ENCODE data around the gene LRATD1. TPM values are rescaled to one million over a fixed set of nuclear protein-coding genes. Genes with fewer than 3 reads are reported as not detected.

The LRATD1 gene
- total RNA-seq, 1 donor from 2014 or later, result 19.4 TPM

DNA sequence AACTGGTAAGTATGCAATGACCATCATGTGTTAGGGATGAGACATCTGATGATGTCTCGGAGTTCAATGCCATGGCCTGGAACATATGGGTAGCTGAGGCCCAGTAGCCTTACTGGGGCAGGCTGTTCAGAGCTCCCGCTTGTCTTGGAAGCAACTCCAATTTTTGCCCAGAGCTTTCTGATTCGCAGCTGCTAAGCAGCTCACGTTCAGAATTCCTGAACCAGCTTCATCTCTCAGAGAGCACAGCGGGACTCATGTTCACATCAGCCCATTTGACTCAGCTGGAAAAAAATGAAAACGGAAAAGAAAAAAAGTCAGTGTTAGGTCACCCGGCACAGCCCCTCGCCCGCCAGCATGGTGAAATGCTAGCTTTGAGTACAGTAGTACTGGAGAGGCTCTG is 16.8 kb upstream of the LRATD1 start:
- Mint-ChIP-seq H3K4me1 (ENCODE audit: low read depth, unreplicated experiment) (peaks cover 3% of the 10 kb centered on the region), H3K27me3 (ENCODE audit: unreplicated experiment) (no peaks in the 10 kb centered on the region), H3K36me3 (ENCODE audit: unreplicated experiment) (no peaks in the 10 kb centered on the region), H3K9me3 (ENCODE audit: unreplicated experiment) (no peaks in the 10 kb centered on the region), H3K27ac (ENCODE audit: unreplicated experiment) (no peak overlapping the region), H3K4me3 (ENCODE audit: unreplicated experiment) (no peak overlapping the region)
- TF ChIP-seq, protein P1, sequence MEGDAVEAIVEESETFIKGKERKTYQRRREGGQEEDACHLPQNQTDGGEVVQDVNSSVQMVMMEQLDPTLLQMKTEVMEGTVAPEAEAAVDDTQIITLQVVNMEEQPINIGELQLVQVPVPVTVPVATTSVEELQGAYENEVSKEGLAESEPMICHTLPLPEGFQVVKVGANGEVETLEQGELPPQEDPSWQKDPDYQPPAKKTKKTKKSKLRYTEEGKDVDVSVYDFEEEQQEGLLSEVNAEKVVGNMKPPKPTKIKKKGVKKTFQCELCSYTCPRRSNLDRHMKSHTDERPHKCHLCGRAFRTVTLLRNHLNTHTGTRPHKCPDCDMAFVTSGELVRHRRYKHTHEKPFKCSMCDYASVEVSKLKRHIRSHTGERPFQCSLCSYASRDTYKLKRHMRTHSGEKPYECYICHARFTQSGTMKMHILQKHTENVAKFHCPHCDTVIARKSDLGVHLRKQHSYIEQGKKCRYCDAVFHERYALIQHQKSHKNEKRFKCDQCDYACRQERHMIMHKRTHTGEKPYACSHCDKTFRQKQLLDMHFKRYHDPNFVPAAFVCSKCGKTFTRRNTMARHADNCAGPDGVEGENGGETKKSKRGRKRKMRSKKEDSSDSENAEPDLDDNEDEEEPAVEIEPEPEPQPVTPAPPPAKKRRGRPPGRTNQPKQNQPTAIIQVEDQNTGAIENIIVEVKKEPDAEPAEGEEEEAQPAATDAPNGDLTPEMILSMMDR (IDR thresholded peaks at IDR 0.05; ENCODE audit: partially characterized antibody, unreplicated experiment), result no peak
- DNase-seq, result no peak

DNA sequence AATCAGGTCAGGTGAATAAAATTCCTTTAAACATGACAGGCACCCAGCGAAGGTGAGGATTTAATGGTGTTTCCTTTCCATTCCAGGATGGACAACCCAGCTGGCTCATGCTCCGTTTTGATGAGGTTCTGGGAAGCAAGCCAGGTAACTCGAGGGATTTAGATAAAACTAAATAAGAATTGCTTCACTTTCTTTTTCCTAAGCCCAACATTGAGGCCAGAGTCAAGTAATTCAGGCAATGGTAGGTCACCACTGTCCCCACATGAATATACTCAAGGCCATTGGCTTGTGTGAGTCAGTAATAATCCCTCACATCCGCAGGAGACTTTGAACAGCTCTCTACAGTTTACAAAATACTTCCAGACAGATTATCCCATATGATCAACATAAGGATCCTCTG is 16.2 kb upstream of the LRATD1 start:
- no peaks in the 10 kb centered on the region for H3K36me3 Mint-ChIP-seq (ENCODE audit: unreplicated experiment)
- no peaks in the 10 kb centered on the region for H3K9me3 Mint-ChIP-seq (ENCODE audit: unreplicated experiment)
- H3K27me3 Mint-ChIP-seq (ENCODE audit: unreplicated experiment), result no peaks in the 10 kb centered on the region
- H3K4me3 Mint-ChIP-seq (ENCODE audit: unreplicated experiment), result no peak overlapping the region
- H3K4me1 Mint-ChIP-seq (ENCODE audit: low read depth, unreplicated experiment), result peaks cover 3% of the 10 kb centered on the region
- no peak overlapping the region for H3K27ac Mint-ChIP-seq (ENCODE audit: unreplicated experiment)
- no peak for DNase-seq
- TF ChIP-seq, protein P1 (IDR thresholded peaks at IDR 0.05; ENCODE audit: partially characterized antibody, unreplicated experiment), result no peak

DNA sequence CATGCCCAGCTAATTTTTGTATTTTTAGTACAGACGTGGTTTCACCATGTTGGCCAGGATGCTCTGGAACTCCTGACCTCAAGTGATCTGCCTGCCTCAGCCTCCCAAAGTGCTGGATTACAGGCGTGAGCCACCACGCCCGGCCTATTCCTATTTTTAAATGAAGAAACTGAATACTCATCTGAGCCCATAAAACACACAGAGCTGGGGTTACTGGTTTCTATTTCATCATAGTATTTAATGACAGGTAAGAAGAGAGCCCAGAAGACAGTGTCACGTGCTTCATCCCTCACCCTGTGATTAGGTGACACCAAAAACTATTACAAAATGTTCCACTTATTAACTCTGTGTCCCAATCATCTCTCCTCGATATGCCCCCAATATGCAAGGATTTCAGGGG is 15.6 kb upstream of the LRATD1 start:
- no peak for DNase-seq
- peaks cover 3% of the 10 kb centered on the region for H3K4me1 Mint-ChIP-seq (ENCODE audit: low read depth, unreplicated experiment)
- H3K36me3 Mint-ChIP-seq (ENCODE audit: unreplicated experiment), result no peaks in the 10 kb centered on the region
- no peak overlapping the region for H3K27ac Mint-ChIP-seq (ENCODE audit: unreplicated experiment)
- H3K4me3 Mint-ChIP-seq (ENCODE audit: unreplicated experiment), result no peak overlapping the region
- TF ChIP-seq, protein P1 (IDR thresholded peaks at IDR 0.05; ENCODE audit: partially characterized antibody, unreplicated experiment), result no peak
- H3K27me3 Mint-ChIP-seq (ENCODE audit: unreplicated experiment), result no peaks in the 10 kb centered on the region
- H3K9me3 Mint-ChIP-seq (ENCODE audit: unreplicated experiment), result no peaks in the 10 kb centered on the region

DNA sequence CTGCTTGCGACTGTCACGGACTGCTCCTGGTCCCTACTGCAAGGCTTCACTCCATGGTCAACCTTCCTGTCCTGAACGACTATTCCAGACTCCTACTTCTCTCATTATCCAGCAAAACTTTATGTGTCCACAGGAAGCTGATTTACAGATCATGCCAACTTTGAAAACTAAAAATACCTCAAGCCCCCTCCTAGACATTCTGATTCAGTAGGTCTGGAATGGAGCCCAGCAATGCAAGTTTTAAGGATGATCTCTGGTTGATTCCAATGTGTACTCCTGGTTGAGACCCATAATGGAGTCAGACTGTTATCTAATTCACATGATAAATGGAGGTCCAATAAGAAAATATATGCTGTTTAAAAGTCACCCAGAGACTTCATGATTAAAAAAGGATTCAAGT is 13.1 kb upstream of the LRATD1 start:
- Mint-ChIP-seq H3K4me3 (ENCODE audit: unreplicated experiment) (no peak overlapping the region), H3K27me3 (ENCODE audit: unreplicated experiment) (no peaks in the 10 kb centered on the region), H3K27ac (ENCODE audit: unreplicated experiment) (no peak overlapping the region), H3K9me3 (ENCODE audit: unreplicated experiment) (no peaks in the 10 kb centered on the region), H3K36me3 (ENCODE audit: unreplicated experiment) (no peaks in the 10 kb centered on the region), H3K4me1 (ENCODE audit: low read depth, unreplicated experiment) (no peaks in the 10 kb centered on the region)
- DNase-seq, result no peak
- TF ChIP-seq, protein P1 (IDR thresholded peaks at IDR 0.05; ENCODE audit: partially characterized antibody, unreplicated experiment), result no peak

DNA sequence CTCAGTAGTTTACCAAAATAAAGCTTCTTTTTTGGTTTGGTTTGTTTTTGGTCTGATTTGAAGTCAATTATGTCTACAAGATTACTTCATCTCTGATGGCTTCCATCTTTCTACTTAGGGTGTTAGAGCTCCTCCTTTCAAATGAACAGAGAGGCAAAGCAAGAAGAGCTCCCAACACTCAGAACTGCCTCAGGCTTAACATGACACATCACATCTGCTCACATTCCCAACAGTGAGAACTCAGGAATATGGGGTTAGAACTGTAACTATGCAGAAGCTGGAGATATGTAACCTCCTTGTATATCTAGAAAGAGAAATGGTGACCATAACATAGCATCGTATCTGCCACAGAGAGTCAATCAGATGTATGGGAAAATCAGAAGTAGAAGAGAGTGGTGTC is 11.4 kb upstream of the LRATD1 start:
- Mint-ChIP-seq H3K4me3 (ENCODE audit: unreplicated experiment) (no peak overlapping the region), H3K27me3 (ENCODE audit: unreplicated experiment) (no peaks in the 10 kb centered on the region), H3K9me3 (ENCODE audit: unreplicated experiment) (no peaks in the 10 kb centered on the region), H3K27ac (ENCODE audit: unreplicated experiment) (no peak overlapping the region), H3K36me3 (ENCODE audit: unreplicated experiment) (no peaks in the 10 kb centered on the region), H3K4me1 (ENCODE audit: low read depth, unreplicated experiment) (no peaks in the 10 kb centered on the region)
- DNase-seq, result no peak
- TF ChIP-seq, protein P1 (IDR thresholded peaks at IDR 0.05; ENCODE audit: partially characterized antibody, unreplicated experiment), result no peak

Data from glutamatergic neuron (in vitro differentiated cells).